DMS 273 (cell line): ENCODE measurements around the gene USP15.
"Not testable (repeated sequence)": the region's sequence is repeated elsewhere in the genome, so short reads cannot be mapped to it uniquely, and the experiment has no call there.

Experiments
- DNase-seq: peaks from one replicate; lab custom pipeline; 2025; ENCODE audit not compliant: unreplicated experiment; lab: John Stamatoyannopoulos, UW

The USP15 gene

GRCh38 chr12:62365846-62366245 lies 105.6 kb downstream of the USP15 start:
- not testable (repeated sequence) for DNase-seq

- DNase-seq: not testable (repeated sequence)
Observed at GRCh38 chr12:62368430-62369223, 108.4 kb downstream of the USP15 start.

- no peak for DNase-seq
Observed at GRCh38 chr12:62370189-62370588, 110.0 kb downstream of the USP15 start.

- DNase-seq: no peak
Observed at GRCh38 chr12:62371661-62372060, 111.5 kb downstream of the USP15 start.

GRCh38 chr12:62372134-62372533 lies 111.9 kb downstream of the USP15 start:
- DNase-seq: no peak

GRCh38 chr12:62372825-62373224 lies 112.6 kb downstream of the USP15 start:
- DNase-seq: no peak

- DNase-seq: no peak
Observed at GRCh38 chr12:62375603-62376002, 115.4 kb downstream of the USP15 start.

GRCh38 chr12:62379026-62379722 lies 119.0 kb downstream of the USP15 start:
- DNase-seq: no peak

GRCh38 chr12:62379723-62380045 lies 119.5 kb downstream of the USP15 start:
- DNase-seq: no peak

- no peak for DNase-seq
Observed at GRCh38 chr12:62382526-62382925, 122.3 kb downstream of the USP15 start.

- DNase-seq: no peak
Observed at GRCh38 chr12:62396750-62397149, 136.5 kb downstream of the USP15 start.

- DNase-seq: no peak
Observed at GRCh38 chr12:62400135-62400534, 139.9 kb downstream of the USP15 start.

- no peak for DNase-seq
Observed at GRCh38 chr12:62401631-62402030, 141.4 kb downstream of the USP15 start.

- no peak for DNase-seq
Observed at GRCh38 chr12:62403031-62403430, 142.8 kb downstream of the USP15 start.

- DNase-seq: no peak
Observed at GRCh38 chr12:62407587-62407986, 147.4 kb downstream of the USP15 start.

- DNase-seq: no peak
Observed at GRCh38 chr12:62409068-62409467, 148.9 kb downstream of the USP15 start.

- DNase-seq: no peak
Observed at GRCh38 chr12:62414180-62414579, 154.0 kb downstream of the USP15 start.

- peak; percentile 17 for DNase-seq
Observed at GRCh38 chr12:62426089-62426488, 165.9 kb downstream of the USP15 start.

GRCh38 chr12:62429457-62429856 lies 169.3 kb downstream of the USP15 start:
- DNase-seq: no peak

- DNase-seq: peak; percentile 7
Observed at GRCh38 chr12:62434494-62435302, 174.5 kb downstream of the USP15 start.

- peak; percentile 70 for DNase-seq
Observed at GRCh38 chr12:62435303-62436163, 175.3 kb downstream of the USP15 start.
